Endodermal cell (in vitro differentiated cells): ENCODE data around the gene RALA. TPM values are rescaled to one million over a fixed set of nuclear protein-coding genes. Genes with fewer than 3 reads are reported as not detected.

Source experiments
- DNase-seq: peaks from one replicate; pipeline ENCODE4 v3.0.0-alpha.2; 2017
- H3K27ac ChIP-seq: 2 replicates; pipeline ENCODE4 v1.5.1; 2013; ENCODE audit warnings: mild to moderate bottlenecking, low read depth, low read length, moderate library complexity
- H3K27me3 ChIP-seq: 2 replicates; pipeline ENCODE4 v1.6.1; 2013; ENCODE audit warnings: mild to moderate bottlenecking, low read length, moderate library complexity; ENCODE audit not compliant: insufficient read depth, control insufficient read depth, poor library complexity, severe bottlenecking
- H3K36me3 ChIP-seq: 2 replicates; pipeline ENCODE4 v1.7.0; 2013; ENCODE audit warnings: mild to moderate bottlenecking, low read length, moderate library complexity; ENCODE audit not compliant: control insufficient read depth, insufficient read depth
- H3K4me1 ChIP-seq: one replicate; pipeline ENCODE4 v1.7.0; 2013; ENCODE audit warnings: low read length; ENCODE audit not compliant: control insufficient read depth, insufficient read depth
- H3K4me3 ChIP-seq: 2 replicates; pipeline ENCODE4 v1.5.1; 2013; ENCODE audit warnings: mild to moderate bottlenecking, low read length, moderate library complexity
- H3K9ac ChIP-seq: 2 replicates; pipeline ENCODE4 v1.6.1; 2013; ENCODE audit warnings: mild to moderate bottlenecking, low read length, moderate library complexity; ENCODE audit not compliant: poor library complexity, severe bottlenecking; ENCODE audit errors: extremely low read depth
- H3K9me3 ChIP-seq: 2 replicates; pipeline ENCODE4 v1.6.1; 2013; ENCODE audit warnings: mild to moderate bottlenecking, low read length, moderate library complexity; ENCODE audit not compliant: control insufficient read depth
- H3K27ac Mint-ChIP-seq: 2 replicates; pipeline ENCODE4 v1.8.0; 2020; ENCODE audit warnings: mixed read lengths
- H3K27me3 Mint-ChIP-seq: 2 replicates; pipeline ENCODE4 v1.8.0; 2021; ENCODE audit warnings: mild to moderate bottlenecking, mixed read lengths; ENCODE audit not compliant: insufficient read depth
- H3K36me3 Mint-ChIP-seq: 2 replicates; pipeline ENCODE4 v1.8.0; 2020; ENCODE audit warnings: low read depth, mixed read lengths
- H3K4me1 Mint-ChIP-seq: 2 replicates; pipeline ENCODE4 v1.8.0; 2020; ENCODE audit warnings: mixed read lengths
- H3K4me3 Mint-ChIP-seq: 2 replicates; pipeline ENCODE4 v1.8.0; 2020; ENCODE audit warnings: mild to moderate bottlenecking, moderate library complexity, mixed read lengths
- H3K9me3 Mint-ChIP-seq: 2 replicates; pipeline ENCODE4 v1.8.0; 2020; ENCODE audit warnings: mild to moderate bottlenecking, mixed read lengths
- WGBS, 2 experiments: methylation state at CpG; one replicate each; pipeline versions ENCODE4 v1.1.5 to v1.1.7; 2013; ENCODE audit warnings: missing lambda C conversion rate in 2 of 2, mixed read lengths in 1 of 2; ENCODE audit not compliant: insufficient coverage in 1 of 2, insufficient read length in 1 of 2; 5-methylcytosine and 5-hydroxymethylcytosine counted together
- total RNA-seq, 2 donors: library from RNA; stranded (reverse); fragmentation: NEBNext Ultra II Directional in 1 of 2; extraction: Animal tissue kit (Norgen Biotek cat#: 25700) in 1 of 2; gene quantifications; 2 replicates in 1 of 2; 3 replicates in 1 of 2; pipeline ENCODE4 v1.2.1, GENCODE V29; 2021
- TF ChIP-seq, protein P1 (sequence below): fragments of 200-600 bp; sonication (generic); conservative IDR thresholded peaks from 2 replicates; pipeline ENCODE4 v1.5.0; 2021; ENCODE audit warnings: antibody characterized with exemption, mild to moderate bottlenecking

The RALA gene
- total RNA-seq, 2 donors from 2014 or later = 43.9 to 46.4 TPM

GRCh38 chr7:39634478-39634805 is 11.1 kb downstream of the RALA start:
- H3K4me3 Mint-ChIP-seq = no peak overlapping the region
- H3K27ac Mint-ChIP-seq = no peak overlapping the region

GRCh38 chr7:39637400-39637799 is 14.0 kb downstream of the RALA start:
- Mint-ChIP-seq H3K27me3 (no peaks in the 10 kb centered on the region), H3K4me1 (peaks cover 14% of the 10 kb centered on the region)
- DNase-seq = no peak

More at GRCh38 chr7:39634478-39634805, 11.1 kb downstream of the RALA start:
- Mint-ChIP-seq H3K9me3 (no peaks in the 10 kb centered on the region), H3K27me3 (no peaks in the 10 kb centered on the region), H3K4me1 (peaks cover 5% of the 10 kb centered on the region), H3K36me3 (peaks cover 39% of the 10 kb centered on the region)
- no peaks in the 10 kb centered on the region for H3K27me3 ChIP-seq
- H3K4me3 ChIP-seq = no peak overlapping the region
- H3K36me3 ChIP-seq = peaks cover 45% of the 10 kb centered on the region
- 89 to 100% methylated on average over 1 of the region's 1 CpG for WGBS, 2 experiments
- TF ChIP-seq, protein P1, sequence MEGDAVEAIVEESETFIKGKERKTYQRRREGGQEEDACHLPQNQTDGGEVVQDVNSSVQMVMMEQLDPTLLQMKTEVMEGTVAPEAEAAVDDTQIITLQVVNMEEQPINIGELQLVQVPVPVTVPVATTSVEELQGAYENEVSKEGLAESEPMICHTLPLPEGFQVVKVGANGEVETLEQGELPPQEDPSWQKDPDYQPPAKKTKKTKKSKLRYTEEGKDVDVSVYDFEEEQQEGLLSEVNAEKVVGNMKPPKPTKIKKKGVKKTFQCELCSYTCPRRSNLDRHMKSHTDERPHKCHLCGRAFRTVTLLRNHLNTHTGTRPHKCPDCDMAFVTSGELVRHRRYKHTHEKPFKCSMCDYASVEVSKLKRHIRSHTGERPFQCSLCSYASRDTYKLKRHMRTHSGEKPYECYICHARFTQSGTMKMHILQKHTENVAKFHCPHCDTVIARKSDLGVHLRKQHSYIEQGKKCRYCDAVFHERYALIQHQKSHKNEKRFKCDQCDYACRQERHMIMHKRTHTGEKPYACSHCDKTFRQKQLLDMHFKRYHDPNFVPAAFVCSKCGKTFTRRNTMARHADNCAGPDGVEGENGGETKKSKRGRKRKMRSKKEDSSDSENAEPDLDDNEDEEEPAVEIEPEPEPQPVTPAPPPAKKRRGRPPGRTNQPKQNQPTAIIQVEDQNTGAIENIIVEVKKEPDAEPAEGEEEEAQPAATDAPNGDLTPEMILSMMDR = no peak
- no peak for DNase-seq
- no peak overlapping the region for H3K9ac ChIP-seq
- no peaks in the 10 kb centered on the region for H3K4me1 ChIP-seq
- H3K9me3 ChIP-seq = no peaks in the 10 kb centered on the region
- no peak overlapping the region for H3K27ac ChIP-seq

DNA sequence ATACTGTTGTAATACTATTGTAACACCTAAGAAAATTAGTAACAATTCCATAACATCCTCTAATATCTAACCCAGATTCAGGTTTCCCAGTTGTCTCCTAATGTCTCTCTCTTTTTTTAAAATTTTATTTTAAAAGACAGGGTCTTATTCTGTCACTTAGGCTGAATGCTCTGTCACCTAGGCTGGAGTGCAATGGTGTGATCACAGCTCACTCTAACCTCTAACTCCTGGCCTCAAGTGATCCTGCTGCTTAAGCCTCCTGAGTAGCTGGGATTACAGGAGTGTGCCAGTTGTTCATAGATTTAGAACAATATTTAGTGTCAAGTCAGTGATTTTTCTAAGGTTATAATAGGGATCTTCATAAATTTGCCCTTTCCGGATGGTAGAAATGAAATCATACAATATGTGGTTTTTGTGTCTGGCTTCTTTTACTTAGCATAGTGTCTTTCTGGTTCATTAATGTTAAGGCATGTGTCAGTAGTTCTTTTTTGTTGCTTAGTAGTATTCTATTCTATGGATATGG is 14.7 kb downstream of the RALA start:
- no peak overlapping the region for H3K27ac ChIP-seq
- no peak overlapping the region for H3K9ac ChIP-seq
- Mint-ChIP-seq H3K27me3 (no peaks in the 10 kb centered on the region), H3K9me3 (no peaks in the 10 kb centered on the region), H3K36me3 (peaks cover 22% of the 10 kb centered on the region), H3K4me1 (peaks cover 19% of the 10 kb centered on the region), H3K27ac (no peak overlapping the region), H3K4me3 (no peak overlapping the region)
- WGBS, 2 experiments = 94 to 100% methylated on average over 1 of the region's 1 CpG
- H3K27me3 ChIP-seq = no peaks in the 10 kb centered on the region
- H3K4me3 ChIP-seq = no peak overlapping the region
- DNase-seq = no peak
- TF ChIP-seq, protein P1 = no peak
- H3K4me1 ChIP-seq = no peaks in the 10 kb centered on the region
- peaks cover 30% of the 10 kb centered on the region for H3K36me3 ChIP-seq
- no peaks in the 10 kb centered on the region for H3K9me3 ChIP-seq

More at GRCh38 chr7:39637400-39637799, 14.0 kb downstream of the RALA start:
- Histone ChIP-seq H3K4me1 (no peaks in the 10 kb centered on the region), H3K9ac (no peak overlapping the region), H3K4me3 (no peak overlapping the region), H3K27me3 (no peaks in the 10 kb centered on the region), H3K36me3 (peaks cover 31% of the 10 kb centered on the region), H3K27ac (no peak overlapping the region), H3K9me3 (no peaks in the 10 kb centered on the region)
- TF ChIP-seq, protein P1 = no peak
- Mint-ChIP-seq H3K27ac (no peak overlapping the region), H3K9me3 (no peaks in the 10 kb centered on the region), H3K36me3 (peaks cover 22% of the 10 kb centered on the region), H3K4me3 (no peak overlapping the region)
